Measurements from ENCODE around the gene CDH13. TPM values are rescaled to one million over a fixed set of nuclear protein-coding genes. Genes with fewer than 3 reads are reported as not detected.

The CDH13 gene
- total and polyA plus RNA-seq, 2 donors (not counting 3 experiments of a cell fraction or from before 2014, with no cell fraction given) = 96.6 to 124 TPM

- Histone ChIP-seq H4K20me1 (replicated peaks; ENCODE audit: control insufficient read depth, extremely low read depth, insufficient read depth, low read length) (no peaks in the 10 kb centered on the region), H3K4me3 (replicated peaks in 1 of 3; ENCODE audit: insufficient read depth in 1 of 3, low read depth in 1 of 3, low read length in 3 of 3) (no peak overlapping the region), H3K4me1 (ENCODE audit: control insufficient read depth, extremely low read depth, insufficient read depth, low read length) (peaks cover 39% of the 10 kb centered on the region), H3K9me1 (replicated peaks; ENCODE audit: control insufficient read depth, extremely low read depth, insufficient read depth, low read length) (no peaks in the 10 kb centered on the region), H3K79me2 (ENCODE audit: control insufficient read depth, insufficient read depth, low read length) (peaks cover 2% of the 10 kb centered on the region), H3K9me3 (replicated peaks; ENCODE audit: control insufficient read depth, insufficient read depth, low read length) (no peaks in the 10 kb centered on the region), H3K36me3 (ENCODE audit: control insufficient read depth in 2 of 2, extremely low read depth in 1 of 2, insufficient read depth in 2 of 2, low read length in 2 of 2) (no peaks in the 10 kb centered on the region), H3K27ac (ENCODE audit: insufficient read depth, low read depth, low read length) (no peak overlapping the region), H3K4me2 (ENCODE audit: insufficient read depth, low read length) (no peak overlapping the region), H3K27me3 (ENCODE audit: control insufficient read depth in 2 of 2, insufficient read depth in 2 of 2, low read length in 2 of 2) (no peaks in the 10 kb centered on the region), H3K9ac (replicated peaks; ENCODE audit: extremely low read depth, insufficient read depth, low read length) (no peak overlapping the region), H2AFZ (ENCODE audit: low read depth, low read length) (no peak overlapping the region)
- TF ChIP-seq MYC (IDR thresholded peaks at IDR 0.05; ENCODE audit: low read depth, low read length) = no peak
- no peak for TF ChIP-seq JUN (IDR thresholded peaks at IDR 0.05; ENCODE audit: borderline replicate concordance, insufficient read depth, insufficient read length, low read depth)
- TF ChIP-seq GATA2 (IDR thresholded peaks at IDR 0.05; ENCODE audit: insufficient read depth, insufficient read length, low read depth, low read length) = no peak
- TF ChIP-seq FOS (IDR thresholded peaks at IDR 0.05; ENCODE audit: borderline replicate concordance, insufficient read depth, low read length) = no peak
- ChIA-PET POLR2A (no interaction called here), CTCF (no interaction called here)
- no TSS peak for BruUV-seq (replicated peaks)
- intact Hi-C loops (cut with micrococcal nuclease) = no loop called here
- no peak for DNase-seq (ENCODE audit: low read depth, low spot score)
- dilution Hi-C loops (cut with MboI; ENCODE audit: extremely low pct_ligation_motif_present, low sequenced_read_pairs) = no loop called here
- no peak for FAIRE-seq
Observed at GRCh38 chr16:82650804-82651203, 24.0 kb downstream of the CDH13 start.

GRCh38 chr16:82651921-82652601, 25.3 kb downstream of the CDH13 start:
- no peak for DNase-seq (ENCODE audit: low read depth, low spot score)
- H3K27ac ChIP-seq (ENCODE audit: insufficient read depth, low read depth, low read length) = no peak overlapping the region
- FAIRE-seq = no peak

More at GRCh38 chr16:82651921-82652601, 25.3 kb downstream of the CDH13 start:
- peaks cover 2% of the 10 kb centered on the region for H3K79me2 ChIP-seq (ENCODE audit: control insufficient read depth, insufficient read depth, low read length)
- no peak overlapping the region for H3K4me3 ChIP-seq (replicated peaks in 1 of 3; ENCODE audit: insufficient read depth in 1 of 3, low read depth in 1 of 3, low read length in 3 of 3)
- no peaks in the 10 kb centered on the region for H3K9me1 ChIP-seq (replicated peaks; ENCODE audit: control insufficient read depth, extremely low read depth, insufficient read depth, low read length)
- peaks cover 48% of the 10 kb centered on the region for H3K4me1 ChIP-seq (ENCODE audit: control insufficient read depth, extremely low read depth, insufficient read depth, low read length)
- BruUV-seq (replicated peaks) = no TSS peak
- TF ChIP-seq POLR2AphosphoS5 (IDR thresholded peaks at IDR 0.05; ENCODE audit: insufficient read depth, low read depth, low read length) (no peak), JUN (IDR thresholded peaks at IDR 0.05; ENCODE audit: borderline replicate concordance, insufficient read depth, insufficient read length, low read depth) (no peak), GATA2 (IDR thresholded peaks at IDR 0.05; ENCODE audit: insufficient read depth, insufficient read length, low read depth, low read length) (no peak), CTCF (IDR thresholded peaks at IDR 0.05; ENCODE audit: extremely low read depth in 1 of 2, insufficient read depth in 1 of 2, low read depth in 1 of 2, low read length in 2 of 2) (no peak), POLR2A (IDR thresholded peaks at IDR 0.05; ENCODE audit: low read depth, low read length) (no peak), EZH2 (IDR thresholded peaks at IDR 0.05; ENCODE audit: borderline replicate concordance, low read depth, low read length, severe bottlenecking) (no peak), FOS (IDR thresholded peaks at IDR 0.05; ENCODE audit: borderline replicate concordance, insufficient read depth, low read length) (no peak), MAX (IDR thresholded peaks at IDR 0.05; ENCODE audit: insufficient read depth, insufficient read length) (no peak), MYC (IDR thresholded peaks at IDR 0.05; ENCODE audit: low read depth, low read length) (no peak)
- H3K36me3 ChIP-seq (ENCODE audit: control insufficient read depth in 2 of 2, extremely low read depth in 1 of 2, insufficient read depth in 2 of 2, low read length in 2 of 2) = no peaks in the 10 kb centered on the region
- CTCF ChIA-PET = interaction anchor here (1.3 to 5.6 kb wide), 4 partner anchors 12 to 562 kb away, joined by 3 to 53 read pairs (median 10); no protein-coding TSS in a partner anchor
- no peaks in the 10 kb centered on the region for H4K20me1 ChIP-seq (replicated peaks; ENCODE audit: control insufficient read depth, extremely low read depth, insufficient read depth, low read length)
- dilution Hi-C loops (cut with MboI; ENCODE audit: extremely low pct_ligation_motif_present, low sequenced_read_pairs) (no loop called here), intact Hi-C loops (cut with micrococcal nuclease) (no loop called here)
- no peak overlapping the region for H3K4me2 ChIP-seq (ENCODE audit: insufficient read depth, low read length)
- no peaks in the 10 kb centered on the region for H3K9me3 ChIP-seq (replicated peaks; ENCODE audit: control insufficient read depth, insufficient read depth, low read length)
- no peaks in the 10 kb centered on the region for H3K27me3 ChIP-seq (ENCODE audit: control insufficient read depth in 2 of 2, insufficient read depth in 2 of 2, low read length in 2 of 2)
- H2AFZ ChIP-seq (ENCODE audit: low read depth, low read length) = no peak overlapping the region
- POLR2A ChIA-PET = interaction anchor here (0.6 kb wide), 1 partner anchor 10 kb away, joined by 5 read pairs; no protein-coding TSS in a partner anchor
- no peak overlapping the region for H3K9ac ChIP-seq (replicated peaks; ENCODE audit: extremely low read depth, insufficient read depth, low read length)

Measured in endothelial cell of umbilical vein (primary cell).